HG03432 (cell line): ENCODE results near the gene HSD17B14.
"Not testable (repeated sequence)": the region's sequence is repeated elsewhere in the genome, so short reads cannot be mapped to it uniquely, and the experiment has no call there.

Source experiments
- ATAC-seq: cut with Tn5 transposase; IDR thresholded peaks from one replicate; pipeline ENCODE4 v1.9.1; 2021; ENCODE audit warnings: mild to moderate bottlenecking, moderate library complexity; ENCODE audit not compliant: unreplicated experiment

The HSD17B14 gene

DNA sequence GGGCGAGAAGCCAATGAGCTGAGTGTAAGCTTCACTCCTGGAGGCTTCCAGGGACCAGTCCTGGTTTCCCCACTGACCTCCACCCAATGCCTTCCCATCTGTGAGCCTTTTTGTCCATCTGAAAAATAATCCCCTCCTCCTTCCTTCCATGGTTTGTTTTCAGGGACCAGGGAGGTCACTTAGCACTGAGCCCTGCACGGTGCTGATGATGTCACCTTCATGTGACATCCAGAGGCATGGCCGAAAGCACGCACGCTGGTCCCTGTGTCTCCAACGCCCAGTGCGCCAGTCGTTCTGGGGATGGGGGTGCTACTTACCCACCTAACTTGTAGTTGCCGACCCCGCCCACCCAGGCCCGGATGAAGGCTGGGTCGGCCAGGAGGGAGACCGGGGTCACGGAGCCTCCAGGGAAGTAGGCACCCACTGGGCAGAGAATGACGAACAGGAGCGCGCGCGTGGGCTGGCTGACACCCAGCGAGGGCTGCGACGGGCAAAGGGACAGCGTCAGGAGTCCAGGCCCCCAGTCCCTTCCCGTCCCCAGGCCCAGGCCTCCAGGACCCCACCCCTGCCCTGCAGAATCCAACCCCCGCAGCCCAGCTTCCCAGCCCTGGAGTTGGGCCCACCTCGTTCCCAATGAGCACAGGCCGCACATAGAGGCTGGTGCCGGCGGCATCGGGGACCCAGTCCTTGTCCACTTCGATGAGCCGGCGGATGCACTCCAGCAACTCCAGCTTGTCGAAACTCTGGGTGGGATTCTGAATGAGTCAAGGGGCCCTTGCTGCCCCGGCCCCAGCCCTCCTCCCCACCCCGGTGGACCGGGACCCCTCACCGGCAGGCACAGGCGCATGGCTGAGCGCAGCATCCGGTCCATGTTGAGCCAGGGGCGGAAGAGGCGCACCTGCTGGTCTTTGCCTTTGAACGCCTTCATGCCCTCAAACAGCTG lies 36.7 kb downstream of the HSD17B14 start:
- ATAC-seq = no peak

DNA sequence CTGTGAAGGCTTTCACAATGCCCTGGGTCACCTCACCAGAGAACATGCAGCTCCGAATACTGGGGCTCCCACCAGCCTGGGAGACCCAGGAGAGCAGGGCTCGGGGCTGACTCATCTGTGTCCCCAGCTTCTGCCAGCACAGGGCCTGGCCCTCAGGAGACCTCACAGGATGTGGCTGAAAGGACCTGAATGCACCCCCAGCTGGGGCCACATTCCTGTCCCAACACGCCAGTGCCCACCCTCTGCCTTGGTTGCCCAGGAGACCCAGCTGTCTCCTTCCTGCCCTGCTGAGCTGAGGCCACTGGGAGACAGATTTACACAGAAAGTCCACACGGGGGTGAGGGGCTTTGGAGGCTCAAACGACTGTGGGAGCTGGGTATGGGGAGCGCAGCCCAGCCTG lies 37.4 kb downstream of the HSD17B14 start:
- no peak for ATAC-seq

DNA sequence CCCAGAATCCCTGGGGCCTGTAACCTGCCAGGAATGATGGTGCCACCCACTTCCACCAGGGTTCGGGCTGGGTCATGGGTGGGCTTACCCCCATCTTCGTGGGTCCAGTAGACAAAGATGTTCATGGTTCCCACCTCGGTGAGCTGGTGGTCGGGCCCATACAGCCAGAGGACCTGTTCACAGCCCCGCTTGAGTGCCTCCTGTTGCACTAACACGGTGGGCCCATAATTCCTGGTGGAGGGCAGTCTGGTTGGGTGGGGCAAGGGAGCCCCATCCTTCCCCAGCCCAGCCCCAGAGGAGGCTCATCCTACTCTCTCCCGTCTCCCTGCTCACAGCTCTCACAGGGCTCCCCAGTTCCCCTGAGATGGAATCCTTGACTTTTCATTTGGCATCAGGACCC lies 39.2 kb downstream of the HSD17B14 start:
- no peak for ATAC-seq

DNA sequence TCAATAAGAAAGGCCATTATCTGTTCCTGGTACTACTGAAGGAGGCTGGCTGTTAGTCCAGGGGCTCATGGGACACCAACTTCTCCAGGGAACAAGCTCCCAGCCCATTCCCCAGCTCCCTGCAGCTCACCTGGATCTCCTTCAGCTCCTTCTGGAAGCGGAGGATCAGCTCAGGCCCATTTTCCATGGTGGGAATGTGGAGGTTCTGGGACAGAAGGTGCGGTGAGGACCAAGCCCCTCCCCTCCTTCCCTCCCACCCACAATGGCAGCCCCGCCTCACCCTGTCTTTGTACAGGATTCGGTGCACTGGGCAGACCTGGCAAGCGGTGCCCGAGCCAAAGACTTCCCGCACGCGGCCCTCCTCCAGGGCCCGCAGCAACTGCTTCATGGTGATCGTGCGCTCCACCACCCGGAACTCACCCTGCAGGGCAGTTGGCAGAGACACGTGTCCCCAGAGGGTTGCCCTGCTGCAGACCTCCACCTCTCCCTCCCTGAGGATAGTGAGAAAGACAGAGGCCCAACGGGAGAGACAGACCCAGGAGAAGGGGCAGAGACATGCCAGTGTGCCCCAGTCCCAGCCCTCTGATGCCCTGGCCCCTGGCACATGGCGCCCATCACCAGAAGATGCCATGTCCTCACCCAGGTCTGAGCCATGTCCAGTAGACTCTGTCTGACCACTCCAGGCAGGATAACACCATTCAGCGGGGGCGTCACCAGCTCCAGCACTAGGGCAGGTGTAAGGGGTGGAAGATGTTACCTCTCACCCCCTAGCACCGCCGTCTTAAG lies 39.8 kb downstream of the HSD17B14 start:
- no peak for ATAC-seq

DNA sequence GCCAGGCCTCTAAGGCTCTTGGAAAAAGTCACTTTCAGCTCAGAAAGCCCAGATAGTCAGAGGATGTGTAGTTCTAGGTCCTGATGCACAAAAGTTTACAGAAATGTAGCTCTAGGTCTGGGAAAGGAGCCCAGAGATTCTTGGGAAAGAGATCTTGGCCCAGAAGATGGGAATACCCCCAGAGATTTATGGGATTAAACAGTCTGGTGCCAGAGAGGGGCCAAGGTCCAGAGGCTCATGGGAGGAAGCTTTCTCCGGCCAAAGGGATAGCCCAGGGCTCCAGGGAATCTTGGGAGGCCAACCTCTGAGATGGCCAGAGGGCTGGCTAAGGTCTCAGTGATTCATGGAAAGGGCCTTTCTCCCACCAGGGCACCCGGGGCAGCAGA lies 40.6 kb downstream of the HSD17B14 start:
- no peak for ATAC-seq

DNA sequence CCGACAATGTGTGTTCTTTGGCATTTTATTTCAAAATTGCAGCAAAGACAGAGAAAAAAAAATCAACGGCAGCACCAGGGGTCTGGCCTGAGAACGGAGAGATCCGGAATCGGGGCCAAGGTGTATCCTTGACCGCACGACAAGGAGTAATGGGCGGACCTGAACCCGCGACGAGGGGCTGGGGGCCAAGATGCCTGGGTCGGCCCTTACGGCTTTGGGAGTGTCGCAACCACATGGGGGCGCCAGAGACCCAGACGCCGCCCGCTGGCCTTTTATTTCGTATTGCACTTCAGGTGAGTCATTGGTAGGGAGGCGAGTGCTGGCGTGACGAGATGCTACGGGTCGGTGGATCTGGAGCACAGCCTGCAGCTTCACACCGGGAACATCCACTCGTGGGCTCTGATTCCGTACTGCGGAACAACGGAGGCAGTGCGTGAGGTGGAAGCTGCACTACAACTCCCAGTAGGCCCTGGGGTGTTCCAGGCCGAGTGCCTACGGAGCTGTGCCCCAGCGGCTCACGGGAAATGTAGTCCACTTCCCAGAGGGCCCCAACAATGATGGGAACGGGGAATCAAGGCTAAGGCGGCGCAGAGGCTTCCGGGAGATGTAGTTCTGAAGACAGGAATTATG lies 41.1 kb downstream of the HSD17B14 start:
- peak; percentile 65 for ATAC-seq

DNA sequence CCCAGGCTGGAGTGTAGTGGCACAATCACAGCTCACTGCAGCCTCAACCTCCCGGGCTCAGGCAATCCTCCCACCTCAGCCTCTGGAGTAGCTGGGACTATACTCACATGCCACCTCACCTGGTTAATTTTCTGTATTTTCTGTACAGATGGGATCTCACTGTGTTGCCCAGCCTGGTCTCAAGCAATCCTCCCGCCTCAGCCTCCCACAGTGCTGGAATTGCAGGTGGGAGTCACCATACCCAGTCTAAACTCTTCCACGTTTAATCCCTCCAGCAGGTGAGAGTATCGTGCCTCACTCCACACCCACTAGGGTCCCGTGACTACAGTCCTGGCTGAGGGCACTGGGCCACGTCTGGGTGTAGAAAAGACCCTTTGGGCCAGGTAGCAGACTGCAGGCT lies 42.0 kb downstream of the HSD17B14 start:
- ATAC-seq = no peak

DNA sequence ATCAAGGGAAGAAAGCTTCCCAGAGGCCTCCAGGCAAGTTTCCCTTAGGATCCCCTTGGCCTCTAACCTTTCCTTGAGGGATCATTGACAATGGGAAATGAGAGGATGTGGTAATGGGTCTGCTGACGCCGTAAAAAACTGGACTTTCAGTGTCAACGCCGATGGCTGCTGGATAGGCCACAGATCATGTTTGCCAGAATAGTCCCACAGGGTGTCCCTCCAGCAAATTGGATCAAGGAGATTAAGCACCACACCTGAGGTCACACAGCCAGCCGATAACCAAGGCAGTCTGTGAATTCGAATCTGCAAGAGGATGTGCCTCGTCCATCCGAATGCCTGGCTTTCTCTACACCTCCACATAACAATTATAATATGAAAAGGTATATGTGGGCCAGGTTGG lies 43.0 kb downstream of the HSD17B14 start:
- ATAC-seq = no peak

DNA sequence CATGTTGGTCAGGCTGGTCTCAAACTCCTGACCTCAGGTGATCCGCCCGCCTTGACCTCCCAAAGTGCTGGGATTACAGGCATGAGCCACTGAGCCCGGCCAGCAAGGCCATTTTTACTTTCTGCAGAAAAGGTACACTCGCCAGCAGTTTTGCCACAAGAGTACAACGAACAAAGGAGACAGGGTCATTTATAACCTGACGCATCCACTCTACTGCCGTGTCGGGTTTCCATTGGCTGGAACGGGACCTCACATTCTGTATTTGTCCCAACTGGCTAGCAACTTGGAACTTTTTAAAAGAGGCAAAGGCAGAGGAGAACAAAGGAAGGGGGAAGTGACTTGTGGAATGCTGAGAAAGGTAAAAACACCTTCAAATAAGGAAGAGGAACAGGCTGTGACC lies 49.0 kb downstream of the HSD17B14 start:
- not testable (repeated sequence) for ATAC-seq

DNA sequence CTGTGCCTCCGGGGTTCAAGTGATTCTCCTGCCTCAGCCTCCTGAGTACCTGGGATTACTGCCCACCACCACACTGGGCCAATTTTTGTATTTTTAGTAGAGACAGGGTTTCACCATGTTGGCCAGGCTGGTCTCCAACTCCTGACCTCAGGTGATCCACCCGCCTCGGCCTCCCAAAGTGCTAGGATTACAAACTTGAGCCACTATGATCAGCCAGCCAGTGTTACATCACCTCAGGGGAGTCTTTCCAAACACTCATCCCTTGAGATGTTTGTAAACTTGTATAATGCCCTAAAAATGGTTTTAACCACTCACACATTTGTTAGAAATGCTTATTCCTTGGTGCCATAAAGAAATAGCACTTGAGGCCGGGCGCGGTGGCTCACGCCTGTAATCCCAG lies 49.9 kb downstream of the HSD17B14 start:
- not testable (repeated sequence) for ATAC-seq

DNA sequence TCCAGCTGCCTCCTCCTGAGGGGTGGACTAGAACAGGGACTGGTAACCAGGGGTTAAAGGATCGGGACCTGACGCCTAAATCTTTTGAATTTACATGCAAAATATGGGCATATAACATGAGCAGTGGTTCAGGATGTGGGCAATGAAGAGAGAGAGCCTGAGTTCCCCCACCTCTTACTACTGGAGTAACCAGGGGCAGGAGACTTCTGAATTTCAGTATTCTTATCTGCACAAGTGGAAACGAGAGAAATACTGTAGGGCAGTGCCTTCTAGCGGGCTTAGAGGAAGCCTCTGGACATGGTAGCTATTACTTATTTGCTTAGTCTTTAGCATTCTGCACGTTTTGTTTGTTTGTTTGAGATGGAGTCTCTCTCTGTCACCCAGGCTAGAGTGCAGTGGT lies 51.8 kb downstream of the HSD17B14 start:
- no peak for ATAC-seq

DNA sequence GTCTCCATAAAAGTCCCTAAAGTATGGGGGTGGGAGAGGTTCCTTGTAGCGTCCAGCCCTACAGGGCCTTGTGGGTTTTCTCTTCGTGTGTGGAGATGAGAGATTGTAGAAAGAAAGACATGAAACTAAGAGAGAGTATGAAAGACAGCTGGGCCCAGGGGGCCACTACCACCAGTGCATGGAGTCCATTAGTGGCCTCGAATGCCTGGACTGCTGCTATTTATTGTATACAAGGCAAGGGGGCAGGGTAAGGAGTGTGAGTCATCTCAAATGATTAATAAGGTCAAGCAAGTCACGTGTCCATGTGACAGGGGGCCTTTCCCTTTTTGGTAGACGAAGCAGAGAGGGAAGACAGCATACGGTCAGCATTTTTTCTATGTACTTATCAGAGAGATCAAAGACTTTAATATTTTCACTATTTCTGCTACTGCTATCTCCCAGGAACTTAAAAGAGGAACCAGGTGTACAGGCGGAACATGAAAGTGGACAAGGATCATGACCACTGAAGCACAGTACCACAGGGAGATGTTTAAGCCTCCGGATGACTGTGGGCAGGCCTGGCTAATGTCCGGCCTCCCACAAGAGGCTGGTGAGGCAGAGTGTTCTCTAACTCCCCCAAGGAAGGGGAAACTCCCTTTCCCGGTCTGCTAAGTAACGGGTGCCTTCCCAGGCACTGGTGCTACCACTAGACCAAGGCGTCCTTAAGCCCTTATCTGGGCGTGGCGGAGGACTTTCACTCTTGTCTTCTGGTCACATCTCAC lies 55.5 kb downstream of the HSD17B14 start:
- ATAC-seq = no peak

DNA sequence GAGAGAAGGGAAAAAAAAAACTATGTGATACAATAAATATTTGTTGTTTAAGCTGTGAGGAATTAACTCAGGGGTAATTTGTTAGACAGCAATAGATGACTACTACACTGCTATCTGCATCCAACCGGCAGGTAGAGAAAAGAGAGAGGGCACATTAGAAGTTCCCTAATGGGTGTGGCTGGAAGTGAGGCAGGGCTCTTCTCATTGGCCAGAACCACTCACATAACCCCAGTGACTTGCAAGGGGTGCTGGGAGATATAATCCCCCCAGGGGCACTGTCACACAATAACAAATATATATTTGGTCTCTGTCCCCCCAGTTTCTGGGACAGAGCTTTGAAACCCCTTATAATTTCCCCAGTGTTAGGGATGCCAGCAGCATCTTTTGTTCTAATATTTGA lies 56.7 kb downstream of the HSD17B14 start:
- ATAC-seq = no peak

DNA sequence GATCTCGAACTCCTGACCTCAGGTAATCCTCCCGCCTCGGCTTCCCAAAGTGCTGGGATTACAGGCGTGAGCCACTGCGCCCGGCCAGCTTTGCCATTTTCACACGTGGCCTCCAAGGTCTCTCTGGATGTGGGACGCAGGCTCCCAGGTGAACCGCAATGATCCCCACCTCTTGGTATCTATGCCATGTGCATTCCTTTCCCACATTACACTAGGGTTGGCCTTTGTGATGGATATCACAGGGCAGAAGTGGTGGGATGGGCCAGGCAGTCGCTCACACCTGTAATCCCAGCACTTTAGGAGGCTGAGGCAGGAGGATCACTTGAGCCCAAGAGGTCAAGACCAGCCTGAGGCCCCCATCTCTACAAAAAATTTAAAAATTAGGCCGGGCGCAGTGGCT lies 58.6 kb downstream of the HSD17B14 start:
- no peak for ATAC-seq

DNA sequence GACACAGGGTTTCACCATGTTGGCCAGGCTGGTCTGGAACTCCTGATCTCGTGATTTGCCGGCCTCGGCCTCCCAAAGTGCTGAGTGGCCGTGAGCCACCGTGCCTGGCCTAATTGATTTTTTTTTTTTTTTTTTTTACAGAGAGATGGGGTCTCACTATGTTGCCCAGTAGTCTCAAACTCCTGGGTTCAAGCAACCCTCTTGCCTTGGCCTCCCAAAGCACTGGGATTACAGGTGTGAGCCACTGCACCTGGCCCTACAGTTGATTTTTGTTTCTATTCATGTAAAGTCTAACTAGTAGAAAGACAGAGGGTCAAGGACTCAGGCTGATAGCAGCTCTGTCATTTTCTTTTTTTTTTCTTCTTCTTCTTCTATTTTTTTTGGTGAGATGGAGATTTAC lies 59.2 kb downstream of the HSD17B14 start:
- no peak for ATAC-seq

DNA sequence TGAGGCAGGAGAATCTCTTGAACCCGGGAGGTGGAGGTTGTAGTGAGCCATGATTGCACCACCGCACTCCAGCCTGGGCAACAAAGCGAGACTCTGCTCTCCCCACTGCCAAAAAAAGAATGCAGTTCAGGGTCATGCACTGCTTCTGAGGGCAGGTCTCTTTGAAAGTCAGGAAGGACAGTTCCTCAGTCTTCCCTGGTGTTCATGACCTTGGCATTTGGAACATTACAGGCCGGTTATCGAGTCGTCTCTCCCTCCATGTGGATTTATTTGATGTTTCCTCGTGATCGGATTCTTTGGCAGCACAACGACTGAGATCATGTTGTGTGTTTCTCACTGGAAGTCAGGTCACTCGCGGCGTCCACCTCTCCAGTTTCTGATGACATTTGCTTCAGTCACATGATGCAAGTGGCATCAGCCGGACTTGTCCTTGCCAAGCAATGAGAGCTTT lies 63.8 kb downstream of the HSD17B14 start:
- ATAC-seq = no peak

DNA sequence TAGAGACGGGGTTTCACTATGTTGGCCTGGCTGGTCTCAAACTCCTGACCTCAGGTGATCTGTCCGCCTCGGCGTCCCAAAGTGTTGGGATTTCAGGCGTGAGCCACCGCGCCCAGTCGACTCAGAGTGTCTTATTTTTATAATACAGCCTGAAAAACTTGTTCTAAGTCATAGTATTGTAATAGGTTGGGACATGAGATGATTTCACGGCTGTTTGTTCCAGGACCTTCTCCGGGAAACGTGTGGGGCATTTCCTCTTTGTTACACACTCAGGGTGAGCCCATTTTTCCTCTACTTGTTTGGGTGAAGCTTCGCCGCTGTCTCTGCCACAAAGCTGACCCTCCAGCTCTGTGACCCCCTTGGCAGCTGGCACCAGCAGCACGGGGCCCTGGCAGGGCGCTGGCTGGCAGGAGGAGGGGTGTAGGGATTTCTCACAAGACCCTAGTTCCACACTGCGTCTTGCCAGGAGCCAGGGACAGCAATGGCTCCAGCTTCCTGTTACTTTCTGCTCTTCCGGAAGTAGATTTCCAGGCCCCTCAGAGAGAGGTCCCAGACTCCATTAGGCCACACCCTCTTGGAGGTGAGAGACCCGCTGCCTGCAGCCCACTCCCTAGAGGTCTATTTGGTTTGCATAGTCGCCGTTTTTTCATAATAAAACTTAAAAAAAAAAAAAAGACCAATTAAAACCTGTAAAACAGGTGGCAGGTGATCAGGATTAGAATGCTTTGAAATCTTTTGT lies 65.4 kb downstream of the HSD17B14 start:
- ATAC-seq = no peak

DNA sequence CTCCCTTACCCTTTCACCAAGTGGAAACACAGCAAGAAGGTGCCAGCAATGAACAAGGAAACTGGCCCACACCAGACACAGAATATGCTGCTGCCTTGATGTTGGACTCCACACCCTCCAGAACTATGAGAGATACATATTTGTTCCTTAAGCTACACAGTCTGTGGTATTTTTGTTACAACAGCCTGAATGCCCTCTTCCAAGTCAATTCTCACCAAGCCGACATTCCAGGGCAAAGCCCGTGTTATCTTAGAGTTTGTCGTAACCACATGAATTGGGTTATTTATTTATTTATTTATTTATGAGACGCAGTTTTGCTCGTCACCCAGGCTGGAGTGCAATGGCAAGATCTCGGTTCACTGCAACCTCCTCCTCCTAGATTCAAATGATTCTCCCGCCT lies 66.0 kb downstream of the HSD17B14 start:
- no peak for ATAC-seq

DNA sequence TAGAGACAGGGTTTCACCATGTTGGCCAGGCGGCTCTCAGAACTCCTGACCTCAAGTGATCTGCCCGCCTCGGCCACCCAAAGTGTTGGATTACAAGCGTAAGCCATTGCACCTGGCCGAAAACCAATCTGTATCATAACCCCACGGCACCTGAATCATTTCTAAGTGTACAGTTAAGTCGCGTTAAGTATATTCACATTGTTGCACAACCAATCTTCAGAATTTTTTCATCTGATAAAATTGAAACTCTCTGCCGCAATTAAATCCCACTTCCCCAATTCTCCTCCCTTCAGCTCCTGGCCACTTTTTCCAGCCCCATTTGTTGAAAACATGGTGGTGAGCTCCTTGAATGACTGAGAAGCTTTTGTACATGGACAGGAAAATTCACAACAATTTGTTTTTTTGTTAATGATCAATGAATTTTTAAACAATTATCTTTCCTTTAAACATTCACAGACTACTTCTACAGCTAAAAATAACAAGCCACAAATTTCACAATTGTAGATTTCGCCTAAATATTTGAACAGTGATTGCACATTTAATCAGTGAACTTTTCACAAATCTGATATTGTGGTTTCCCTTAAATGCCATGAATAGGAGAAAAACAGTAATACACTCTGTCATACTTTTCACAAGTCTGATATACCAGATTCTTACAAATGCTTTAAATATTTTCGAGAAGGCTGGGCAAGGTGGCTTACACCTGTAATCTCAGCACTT lies 67.1 kb downstream of the HSD17B14 start:
- ATAC-seq = no peak
